GM21619 (cell line): ENCODE results near the gene CYP11A1.

Source experiments
- ATAC-seq: cut with Tn5 transposase; IDR thresholded peaks from one replicate; pipeline ENCODE4 v1.9.1; 2021; ENCODE audit not compliant: unreplicated experiment

Gene CYP11A1

GRCh38 chr15:74389241-74390048, 22.0 kb upstream of the CYP11A1 start:
- no peak for ATAC-seq

GRCh38 chr15:74388363-74388951, 21.0 kb upstream of the CYP11A1 start:
- no peak for ATAC-seq

- ATAC-seq = no peak
Observed at GRCh38 chr15:74387621-74388362, 20.3 kb upstream of the CYP11A1 start.

GRCh38 chr15:74387141-74387541, 19.7 kb upstream of the CYP11A1 start:
- no peak for ATAC-seq

- ATAC-seq = no peak
Observed at GRCh38 chr15:74386496-74387140, 19.2 kb upstream of the CYP11A1 start.

GRCh38 chr15:74385733-74386132, 18.3 kb upstream of the CYP11A1 start:
- no peak for ATAC-seq

DNA sequence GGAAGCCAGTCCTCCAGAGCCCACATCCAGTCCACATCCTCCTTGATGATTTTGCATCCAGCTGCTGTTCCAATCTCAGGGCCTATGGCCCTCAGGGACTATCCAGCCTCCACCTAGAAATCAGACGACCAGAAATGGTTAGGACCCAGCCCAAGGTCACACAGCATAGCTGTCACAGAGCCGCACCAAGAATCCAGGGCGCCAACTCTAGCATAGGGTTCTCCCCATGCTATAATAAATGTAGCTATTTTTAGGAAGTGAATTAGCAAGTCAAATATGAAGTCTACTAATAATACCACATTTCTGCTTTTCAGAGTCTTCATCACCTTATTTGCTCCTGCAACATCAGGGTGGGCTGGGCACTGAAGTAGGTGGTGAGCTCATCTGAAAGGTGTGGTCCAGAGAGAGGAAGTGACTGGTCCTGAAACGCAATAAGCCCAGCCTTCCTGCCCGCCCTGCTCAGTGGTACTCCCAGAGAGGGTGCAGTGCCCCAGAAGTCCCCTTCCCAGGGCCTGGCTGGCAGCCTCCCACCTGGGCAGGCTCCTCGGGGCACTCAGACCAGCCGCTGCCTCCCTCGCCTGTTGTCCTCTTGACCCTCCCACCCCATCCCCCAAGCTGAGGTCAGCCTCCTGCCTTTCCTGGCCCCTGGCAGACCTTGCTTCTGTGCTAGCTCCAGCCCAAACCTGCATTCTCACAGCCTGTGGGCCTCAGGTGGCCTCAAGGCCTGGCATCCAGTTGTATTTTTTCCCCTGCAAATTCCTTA, 17.6 kb upstream of the CYP11A1 start:
- ATAC-seq = peak; percentile 63

GRCh38 chr15:74384566-74384880, 17.1 kb upstream of the CYP11A1 start:
- ATAC-seq = peak; percentile 0

- peak; percentile 39 for ATAC-seq
Observed at GRCh38 chr15:74383695-74384565, 16.5 kb upstream of the CYP11A1 start.

DNA sequence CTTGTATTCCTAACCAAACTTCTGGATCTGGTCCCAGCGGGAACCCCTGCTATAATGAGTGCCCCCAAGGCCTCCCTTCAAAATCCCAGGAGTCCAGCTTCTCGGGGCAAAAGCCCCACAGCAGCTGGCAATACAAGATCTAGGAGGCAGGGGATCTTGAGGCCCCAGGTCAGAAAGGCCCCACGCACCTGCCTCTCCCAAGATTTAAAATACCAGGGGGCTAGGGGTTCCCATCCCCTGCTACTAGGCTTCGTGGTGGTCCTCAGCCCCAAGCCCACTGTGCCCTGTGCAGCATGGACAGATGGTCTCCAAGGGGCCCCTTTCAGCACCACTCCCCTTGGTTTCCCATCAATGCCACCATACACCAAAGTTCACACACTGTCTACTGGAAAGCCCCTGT, 15.8 kb upstream of the CYP11A1 start:
- ATAC-seq = peak; percentile 3

DNA sequence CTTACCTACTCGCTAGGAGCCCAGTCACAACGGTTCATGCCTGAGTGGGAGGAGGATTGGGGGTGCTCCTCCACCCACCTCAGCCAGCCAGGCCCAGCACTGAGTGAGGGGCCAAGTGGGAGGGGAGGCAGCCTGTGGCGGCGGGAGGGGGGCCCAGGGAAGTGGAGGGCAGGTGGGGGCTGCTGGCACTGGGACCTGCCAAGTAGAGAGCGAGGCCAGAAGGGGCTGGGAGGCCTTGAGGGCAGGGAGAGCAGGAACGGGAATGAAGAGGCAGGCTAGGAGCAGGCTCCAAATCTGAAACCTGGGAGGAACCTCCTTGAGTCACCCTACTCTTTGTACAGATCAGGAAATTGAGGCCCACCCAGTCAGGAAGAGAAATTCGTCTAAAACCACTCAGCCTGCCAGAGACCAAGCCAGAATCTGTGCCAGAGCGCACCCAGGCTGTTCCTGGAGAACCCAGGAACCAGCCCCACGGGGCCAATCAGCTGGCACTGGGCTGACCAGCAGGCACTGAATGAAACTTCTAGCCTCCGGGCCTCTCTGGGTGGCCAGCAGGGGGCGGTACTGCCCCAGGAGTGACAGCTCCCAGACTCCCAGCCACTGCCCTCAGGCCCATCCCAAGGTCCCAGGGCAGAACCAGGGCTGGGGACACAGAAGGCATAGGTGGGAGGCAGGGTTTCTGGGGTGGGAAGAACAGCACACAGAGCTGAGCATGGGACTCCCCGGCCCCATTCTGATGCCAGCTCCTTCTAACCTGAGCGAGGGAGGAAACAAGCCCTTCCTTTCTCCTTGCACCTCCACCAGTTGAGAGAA, 14.8 kb upstream of the CYP11A1 start:
- ATAC-seq = peak; percentile 24

DNA sequence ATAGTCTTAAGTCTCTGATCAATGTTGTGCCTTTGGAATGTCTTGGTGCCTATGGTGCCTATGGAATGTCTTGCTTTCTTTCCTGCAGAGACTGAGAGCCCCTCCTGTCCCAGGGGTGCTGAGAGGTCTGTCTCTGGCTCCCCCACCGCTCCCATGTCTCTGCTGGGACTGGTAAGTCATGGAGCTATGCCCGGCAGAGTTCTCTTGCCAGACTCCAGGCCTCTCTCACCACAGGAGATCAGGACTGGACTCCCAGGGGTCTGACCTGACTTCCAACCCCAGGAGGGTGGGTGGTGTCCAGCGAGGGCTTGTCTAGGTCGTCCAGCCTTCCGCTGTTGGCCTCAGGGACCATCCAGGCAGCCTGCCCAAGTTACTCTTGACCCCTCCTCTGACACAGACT, 14.0 kb upstream of the CYP11A1 start:
- no peak for ATAC-seq

DNA sequence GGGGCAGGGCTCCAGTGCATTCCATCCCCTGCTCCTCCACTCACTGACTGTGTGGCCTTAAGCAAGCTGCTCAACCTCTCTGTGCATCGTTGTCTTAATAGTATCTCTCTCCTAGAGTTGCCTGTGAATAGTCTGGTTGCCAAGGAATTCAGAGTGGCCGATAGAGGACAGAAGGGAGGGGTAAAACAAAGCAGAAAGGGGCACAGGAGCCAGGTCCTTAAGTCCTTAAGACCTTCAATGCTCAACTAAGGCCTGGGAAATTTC, 13.7 kb upstream of the CYP11A1 start:
- ATAC-seq = no peak

GRCh38 chr15:74380361-74381189, 13.1 kb upstream of the CYP11A1 start:
- ATAC-seq = no peak

DNA sequence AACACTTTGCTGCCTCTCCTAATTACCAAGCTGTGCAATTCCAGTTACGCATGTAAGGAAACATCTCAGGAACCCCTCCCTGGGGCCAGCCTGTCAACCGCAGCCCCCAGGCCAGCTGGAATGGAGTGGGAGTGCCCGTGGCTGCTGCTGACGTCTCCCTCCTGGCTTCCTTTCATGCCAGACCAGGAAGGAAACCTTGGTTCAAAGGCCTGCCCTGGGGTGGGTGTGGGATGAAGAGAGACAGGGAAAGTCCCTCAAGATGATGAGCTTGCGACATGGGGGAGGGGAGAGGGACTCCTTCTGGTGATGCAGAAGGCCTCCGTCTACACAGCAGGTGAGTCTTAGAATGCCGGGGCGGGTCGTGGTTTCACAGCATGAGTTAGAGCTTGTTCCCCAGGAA, 11.4 kb upstream of the CYP11A1 start:
- no peak for ATAC-seq

DNA sequence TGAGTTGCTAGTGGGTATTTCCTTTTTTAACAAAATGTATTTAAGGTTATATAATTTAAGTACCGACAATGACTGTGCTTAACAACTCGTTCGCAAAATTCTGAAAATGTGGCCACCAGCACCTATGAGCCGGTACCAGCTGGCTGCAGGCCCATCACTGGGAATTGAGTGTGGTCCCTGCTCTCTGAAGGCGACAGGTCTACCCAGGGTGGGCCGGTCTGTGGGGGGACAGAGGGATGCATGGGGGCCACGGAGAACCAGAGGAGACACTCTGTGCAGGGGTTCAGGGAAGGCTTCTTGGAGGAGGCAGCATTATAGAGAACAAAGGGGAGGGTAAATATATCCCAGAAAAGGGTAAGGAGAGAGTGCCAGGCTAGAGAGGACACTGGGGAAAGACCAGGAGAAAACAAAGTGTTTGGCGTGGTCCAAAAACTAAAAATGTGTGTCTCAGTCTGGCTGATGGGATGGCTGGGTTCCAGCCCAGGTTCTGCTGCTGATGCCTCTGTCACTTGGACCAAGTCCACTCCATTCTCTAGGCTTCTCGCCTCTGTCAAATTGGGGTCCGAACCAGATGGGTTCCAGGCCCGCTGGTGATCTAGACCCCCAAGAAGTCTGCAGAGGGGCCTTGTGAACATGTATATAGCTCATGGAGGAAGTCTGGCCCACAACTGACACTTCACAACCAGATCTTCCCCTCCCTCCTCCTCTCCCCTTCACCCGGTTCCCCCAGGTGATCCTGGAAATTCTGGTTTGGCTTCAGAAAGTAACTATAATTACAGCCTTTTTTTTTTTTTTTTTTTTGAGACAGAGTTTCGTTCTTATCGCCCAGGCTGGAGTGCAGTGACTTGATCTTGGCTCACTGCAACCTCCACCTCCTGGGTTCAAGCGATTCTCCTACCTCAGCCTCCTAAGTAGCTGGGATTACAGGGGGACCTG, 10.7 kb upstream of the CYP11A1 start:
- no peak for ATAC-seq

GRCh38 chr15:74376825-74377581, 9.6 kb upstream of the CYP11A1 start:
- no peak for ATAC-seq
